GM12891 (cell line): ENCODE data around the gene LILRA2.

ENCODE experiments used
- POLR2A ChIP-seq: IDR thresholded peaks from 2 replicates; pipeline ENCODE4 v1.6.1; 2011; ENCODE audit warnings: low read depth, low read length, control low read depth
- POLR2AphosphoS5 ChIP-seq: IDR thresholded peaks from 2 replicates; pipeline ENCODE4 v1.6.1; 2011; ENCODE audit warnings: low read depth, low read length, control low read depth
- TAF1 ChIP-seq: IDR thresholded peaks from 2 replicates; pipeline ENCODE4 v1.6.1; 2011; ENCODE audit warnings: low read depth, low read length, control low read depth

DNA sequence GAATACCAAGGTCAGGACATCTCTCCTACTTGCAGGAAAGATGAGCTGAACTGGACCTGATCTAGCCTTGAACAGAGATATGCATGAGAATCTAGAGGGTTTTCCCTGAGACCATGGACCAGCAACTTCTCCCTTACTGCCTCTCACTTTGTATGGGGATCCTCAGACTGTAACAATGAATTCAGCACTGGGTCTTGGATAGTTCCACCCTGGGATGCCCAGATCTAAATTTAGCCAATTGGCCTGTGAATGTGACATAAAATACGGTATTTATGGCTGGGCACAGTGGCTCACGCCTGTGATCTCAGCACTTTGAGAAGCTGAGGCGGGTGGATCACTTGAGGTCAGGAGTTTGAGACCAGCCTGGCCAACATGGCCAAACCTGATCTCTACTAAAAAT, 15.3 kb upstream of the LILRA2 start:
- TF ChIP-seq POLR2A: no peak
- no peak for TF ChIP-seq POLR2AphosphoS5
- no peak for TF ChIP-seq TAF1
